Ishikawa (cell line): ENCODE data around the gene DOCK2.

Source experiments
- CEBPB ChIP-seq: IDR thresholded peaks from 2 replicates; pipeline ENCODE4 v1.6.1; 2012
- CREB1 ChIP-seq: IDR thresholded peaks from 2 replicates; pipeline ENCODE4 v1.6.1; 2012; ENCODE audit warnings: low read depth
- EGR1 ChIP-seq: IDR thresholded peaks from 2 replicates; pipeline ENCODE4 v1.6.1; 2012
- EP300 ChIP-seq: IDR thresholded peaks from 2 replicates; pipeline ENCODE4 v1.6.1; 2012; ENCODE audit warnings: borderline replicate concordance
- FOXM1 ChIP-seq: IDR thresholded peaks from 2 replicates; pipeline ENCODE4 v1.6.1; 2012; ENCODE audit warnings: low read depth, borderline replicate concordance
- NFIC ChIP-seq: IDR thresholded peaks from 2 replicates; pipeline ENCODE4 v1.6.1; 2012
- RAD21 ChIP-seq: IDR thresholded peaks from 2 replicates; pipeline ENCODE4 v1.6.1; 2012; ENCODE audit warnings: low read depth
- TAF1 ChIP-seq: IDR thresholded peaks from 2 replicates; pipeline ENCODE4 v1.6.1; 2012; ENCODE audit warnings: low read depth, mild to moderate bottlenecking
- TCF12 ChIP-seq: IDR thresholded peaks from 2 replicates; pipeline ENCODE4 v1.6.1; 2012; ENCODE audit warnings: low read depth
- TEAD4 ChIP-seq: IDR thresholded peaks from 2 replicates; pipeline ENCODE4 v1.6.1; 2012
- USF1 ChIP-seq: IDR thresholded peaks from 2 replicates; pipeline ENCODE4 v1.6.1; 2012
- YY1 ChIP-seq: IDR thresholded peaks from 2 replicates; pipeline ENCODE4 v1.6.1; 2012; ENCODE audit warnings: low read depth
- ZBTB7A ChIP-seq: IDR thresholded peaks from 2 replicates; pipeline ENCODE4 v1.6.1; 2012; ENCODE audit warnings: low read depth
- TF ChIP-seq, protein P1 (sequence below): IDR thresholded peaks from 2 replicates; pipeline ENCODE4 v1.6.1; 2012; ENCODE audit warnings: low read depth, mild to moderate bottlenecking
- TF ChIP-seq, protein P2 (sequence below): IDR thresholded peaks from 2 replicates; pipeline ENCODE4 v1.6.1; 2012

The DOCK2 gene

DNA sequence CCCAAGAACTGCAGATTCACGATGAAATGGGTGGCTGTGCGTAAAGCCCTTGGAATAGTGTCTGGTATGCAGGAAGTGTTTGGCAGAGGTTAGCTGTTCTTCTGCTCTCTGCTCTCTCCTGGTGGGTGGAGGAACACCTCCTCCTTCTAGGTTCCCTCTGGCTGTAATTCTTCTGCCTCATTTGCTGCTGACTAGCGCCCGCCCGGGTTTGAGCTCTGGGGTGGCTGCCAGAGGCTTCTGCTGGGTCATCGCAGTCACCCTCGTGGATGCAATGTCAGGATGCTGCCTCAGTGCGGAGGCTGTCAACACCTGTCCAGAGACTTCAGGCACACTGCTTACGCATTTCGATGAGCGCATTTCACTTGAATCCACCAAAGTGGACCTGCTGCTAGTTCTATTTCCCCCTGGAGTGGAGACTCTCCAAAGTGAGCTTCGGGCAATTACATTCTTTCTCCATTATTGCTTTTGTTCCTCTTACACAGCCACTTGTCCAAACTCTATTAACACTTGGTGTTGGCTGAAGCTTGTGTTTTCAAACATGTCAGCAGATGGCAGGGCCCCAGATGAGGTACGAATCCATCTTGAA, 11.7 kb downstream of the DOCK2 start:
- TF ChIP-seq ZBTB7A (no peak), YY1 (no peak), NFIC (no peak), FOXM1 (no peak), RAD21 (no peak), TCF12 (no peak), USF1 (no peak), EP300 (no peak), EGR1 (no peak), CREB1 (no peak), CEBPB (no peak)
- TF ChIP-seq, protein P1, sequence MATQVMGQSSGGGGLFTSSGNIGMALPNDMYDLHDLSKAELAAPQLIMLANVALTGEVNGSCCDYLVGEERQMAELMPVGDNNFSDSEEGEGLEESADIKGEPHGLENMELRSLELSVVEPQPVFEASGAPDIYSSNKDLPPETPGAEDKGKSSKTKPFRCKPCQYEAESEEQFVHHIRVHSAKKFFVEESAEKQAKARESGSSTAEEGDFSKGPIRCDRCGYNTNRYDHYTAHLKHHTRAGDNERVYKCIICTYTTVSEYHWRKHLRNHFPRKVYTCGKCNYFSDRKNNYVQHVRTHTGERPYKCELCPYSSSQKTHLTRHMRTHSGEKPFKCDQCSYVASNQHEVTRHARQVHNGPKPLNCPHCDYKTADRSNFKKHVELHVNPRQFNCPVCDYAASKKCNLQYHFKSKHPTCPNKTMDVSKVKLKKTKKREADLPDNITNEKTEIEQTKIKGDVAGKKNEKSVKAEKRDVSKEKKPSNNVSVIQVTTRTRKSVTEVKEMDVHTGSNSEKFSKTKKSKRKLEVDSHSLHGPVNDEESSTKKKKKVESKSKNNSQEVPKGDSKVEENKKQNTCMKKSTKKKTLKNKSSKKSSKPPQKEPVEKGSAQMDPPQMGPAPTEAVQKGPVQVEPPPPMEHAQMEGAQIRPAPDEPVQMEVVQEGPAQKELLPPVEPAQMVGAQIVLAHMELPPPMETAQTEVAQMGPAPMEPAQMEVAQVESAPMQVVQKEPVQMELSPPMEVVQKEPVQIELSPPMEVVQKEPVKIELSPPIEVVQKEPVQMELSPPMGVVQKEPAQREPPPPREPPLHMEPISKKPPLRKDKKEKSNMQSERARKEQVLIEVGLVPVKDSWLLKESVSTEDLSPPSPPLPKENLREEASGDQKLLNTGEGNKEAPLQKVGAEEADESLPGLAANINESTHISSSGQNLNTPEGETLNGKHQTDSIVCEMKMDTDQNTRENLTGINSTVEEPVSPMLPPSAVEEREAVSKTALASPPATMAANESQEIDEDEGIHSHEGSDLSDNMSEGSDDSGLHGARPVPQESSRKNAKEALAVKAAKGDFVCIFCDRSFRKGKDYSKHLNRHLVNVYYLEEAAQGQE = no peak
- TF ChIP-seq, protein P2, sequence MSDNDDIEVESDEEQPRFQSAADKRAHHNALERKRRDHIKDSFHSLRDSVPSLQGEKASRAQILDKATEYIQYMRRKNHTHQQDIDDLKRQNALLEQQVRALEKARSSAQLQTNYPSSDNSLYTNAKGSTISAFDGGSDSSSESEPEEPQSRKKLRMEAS = no peak

DNA sequence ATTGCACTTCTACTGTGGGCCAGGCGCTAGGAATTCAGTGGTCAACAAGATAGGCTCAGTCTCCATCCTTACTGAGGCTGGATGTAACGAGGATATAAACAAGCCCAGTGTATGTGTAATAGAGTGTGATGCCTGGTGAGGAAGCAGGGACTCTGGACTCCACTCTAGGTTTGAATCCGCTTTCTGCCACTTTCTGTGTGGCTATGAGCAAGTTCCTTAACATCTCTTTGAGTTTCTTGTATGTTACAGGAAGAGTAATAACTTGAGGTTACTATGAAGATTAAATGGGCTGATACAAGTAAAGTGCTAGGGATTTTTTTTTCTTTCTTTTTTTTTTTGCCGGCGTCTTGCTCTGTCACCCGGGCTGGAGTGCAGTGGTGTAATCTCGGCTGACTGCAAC, 12.4 kb downstream of the DOCK2 start:
- no peak for TF ChIP-seq ZBTB7A
- no peak for TF ChIP-seq CREB1
- no peak for TF ChIP-seq TAF1
- TF ChIP-seq NFIC = no peak
- TF ChIP-seq EGR1 = no peak
- TF ChIP-seq TEAD4 = no peak
- TF ChIP-seq, protein P2 = no peak
- TF ChIP-seq RAD21 = no peak
- TF ChIP-seq USF1 = no peak
- TF ChIP-seq YY1 = no peak
- no peak for TF ChIP-seq CEBPB
- TF ChIP-seq FOXM1 = no peak
- TF ChIP-seq, protein P1 = no peak

DNA sequence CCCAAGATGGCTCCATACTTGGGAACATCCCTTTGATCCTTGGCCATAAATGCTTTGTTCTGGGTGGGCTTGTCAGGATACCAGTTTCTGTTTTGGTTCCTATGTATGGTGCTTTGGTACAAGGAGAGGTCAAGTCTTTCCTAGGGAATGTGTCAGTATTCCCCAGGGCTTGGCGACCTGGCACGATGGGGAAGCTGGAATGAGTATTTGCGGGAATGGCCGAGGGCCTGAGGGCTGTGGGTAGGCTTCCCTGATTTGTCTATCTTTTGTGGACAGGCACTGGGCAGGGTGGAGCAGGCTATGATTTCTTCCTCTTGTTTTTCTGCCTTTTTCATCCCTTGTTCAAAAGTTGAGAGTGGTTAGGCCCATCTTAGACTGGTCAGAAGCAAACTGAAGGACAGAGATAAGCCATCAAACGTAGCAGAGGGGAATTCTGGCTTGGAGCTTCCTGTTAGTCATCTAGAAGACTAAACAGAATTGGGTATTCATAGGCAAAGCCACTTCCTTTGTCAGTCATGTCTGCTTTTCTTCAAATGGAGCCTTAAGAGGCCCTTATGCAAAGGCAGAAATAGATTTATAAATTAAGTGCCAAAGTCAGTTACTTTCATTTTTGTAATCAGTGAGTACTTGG, 13.7 kb downstream of the DOCK2 start:
- TF ChIP-seq CEBPB = no peak
- no peak for TF ChIP-seq YY1
- no peak for TF ChIP-seq TAF1
- no peak for TF ChIP-seq TEAD4
- TF ChIP-seq, protein P1 = no peak
- TF ChIP-seq RAD21 = no peak
- TF ChIP-seq EP300 = no peak
- no peak for TF ChIP-seq TCF12
- TF ChIP-seq NFIC = no peak
- no peak for TF ChIP-seq CREB1
- no peak for TF ChIP-seq ZBTB7A
- TF ChIP-seq USF1 = no peak
- no peak for TF ChIP-seq FOXM1
- no peak for TF ChIP-seq EGR1

- TF ChIP-seq NFIC (no peak), EGR1 (no peak), CEBPB (no peak), CREB1 (no peak), TEAD4 (no peak), TAF1 (no peak), RAD21 (no peak), ZBTB7A (no peak), FOXM1 (no peak), YY1 (no peak), TCF12 (no peak), EP300 (no peak), USF1 (no peak)
- TF ChIP-seq, protein P2 = no peak
- TF ChIP-seq, protein P1 = no peak
Measured at GRCh38 chr5:169651526-169651925, 14.5 kb downstream of the DOCK2 start.
